Dedifferentiated amniotic fluid mesenchymal stem cell (primary cell): ENCODE data around the gene RASSF9.

ENCODE experiments used
- DNase-seq: peaks from one replicate; pipeline ENCODE4 v3.0.0-alpha.2; 2016; ENCODE audit errors: extremely low spot score

The RASSF9 gene

DNA sequence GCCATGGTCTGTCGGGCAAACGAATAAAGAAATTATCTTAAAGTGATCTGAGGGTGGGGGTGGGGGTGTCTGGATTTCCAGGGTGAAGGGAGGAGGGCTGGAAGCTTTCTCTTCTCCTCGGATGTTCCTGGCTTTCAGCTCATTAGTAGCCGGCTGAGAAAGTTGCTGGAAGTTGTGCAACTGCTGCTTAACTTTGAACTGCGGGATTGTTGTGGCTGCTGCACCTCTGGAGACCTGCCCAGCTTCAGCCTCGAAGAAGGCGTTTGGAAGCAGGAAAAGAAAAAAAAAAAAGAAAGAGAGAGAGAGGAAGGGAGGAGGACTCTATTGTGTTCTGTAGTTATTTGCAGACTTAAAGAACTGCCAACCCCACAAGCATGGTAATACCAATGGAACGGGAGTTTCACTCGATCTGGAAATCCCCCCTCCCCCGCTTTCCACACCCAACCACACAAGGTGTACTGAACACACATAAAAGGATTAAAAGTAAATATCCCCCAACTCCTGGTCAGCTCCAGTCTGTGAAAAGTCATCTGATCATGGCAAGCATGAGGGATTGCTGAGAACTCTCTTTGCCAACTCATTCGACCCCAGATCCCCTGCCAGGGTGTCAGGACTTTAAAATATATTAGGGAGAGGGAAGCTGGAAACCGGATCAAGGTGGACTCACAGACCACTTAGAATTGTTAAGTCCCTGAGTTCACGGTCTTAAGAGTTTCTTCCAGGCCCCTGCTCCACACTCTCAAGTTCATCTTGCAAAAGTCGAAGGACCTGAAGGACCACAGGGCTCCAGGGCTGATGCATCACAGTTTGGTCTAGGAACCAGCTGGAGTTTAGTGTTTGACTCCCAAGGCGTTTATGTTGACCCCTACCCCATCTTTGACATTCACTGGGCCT lies at the start of gene RASSF9:
Gene RASSF9, minus strand, starts transcription at position 213 of the 894 bp plus-strand sequence. Its CDS starts 208 bp downstream, at position 5.
- peak; percentile 87 for DNase-seq

- DNase-seq, result no peak
Observed at GRCh38 chr12:85883763-85884162, 47.6 kb upstream of the RASSF9 start.

GRCh38 chr12:85877459-85877858 lies 41.2 kb upstream of the RASSF9 start:
- no peak for DNase-seq

- no peak for DNase-seq
Observed at GRCh38 chr12:85874031-85874461, 37.8 kb upstream of the RASSF9 start, which contains the start of gene NTS. Gene NTS, plus strand, starts transcription at chr12:85874295. Its CDS starts 109 bp downstream, at chr12:85874404.

DNA sequence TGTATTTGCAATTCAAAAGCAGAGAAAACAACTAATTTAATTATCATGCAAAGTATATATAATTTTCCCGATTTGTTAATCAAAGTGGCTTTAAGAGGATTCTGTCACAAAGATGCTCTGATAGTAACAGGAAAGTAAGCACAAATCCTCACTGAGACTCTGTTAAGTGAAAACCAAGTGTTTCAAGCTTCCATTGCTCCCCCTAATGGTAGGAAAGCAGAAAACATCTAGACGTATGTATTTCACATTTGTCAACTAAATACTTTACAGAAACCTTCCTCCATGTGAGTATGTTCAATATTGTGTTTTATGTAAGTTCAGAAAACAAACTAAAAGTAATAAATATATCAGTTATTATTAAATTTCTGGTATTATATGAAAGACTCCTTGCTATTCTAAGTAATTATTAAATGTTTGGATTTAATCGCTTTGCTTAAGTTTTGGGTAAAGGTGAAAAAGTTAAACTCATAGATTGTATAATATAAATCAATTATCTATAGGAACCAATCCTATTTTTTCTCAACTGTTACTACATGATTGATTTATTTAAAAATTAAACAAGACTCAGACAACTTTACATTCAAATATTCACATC lies 36.4 kb upstream of the RASSF9 start:
- DNase-seq, result peak; percentile 80

DNA sequence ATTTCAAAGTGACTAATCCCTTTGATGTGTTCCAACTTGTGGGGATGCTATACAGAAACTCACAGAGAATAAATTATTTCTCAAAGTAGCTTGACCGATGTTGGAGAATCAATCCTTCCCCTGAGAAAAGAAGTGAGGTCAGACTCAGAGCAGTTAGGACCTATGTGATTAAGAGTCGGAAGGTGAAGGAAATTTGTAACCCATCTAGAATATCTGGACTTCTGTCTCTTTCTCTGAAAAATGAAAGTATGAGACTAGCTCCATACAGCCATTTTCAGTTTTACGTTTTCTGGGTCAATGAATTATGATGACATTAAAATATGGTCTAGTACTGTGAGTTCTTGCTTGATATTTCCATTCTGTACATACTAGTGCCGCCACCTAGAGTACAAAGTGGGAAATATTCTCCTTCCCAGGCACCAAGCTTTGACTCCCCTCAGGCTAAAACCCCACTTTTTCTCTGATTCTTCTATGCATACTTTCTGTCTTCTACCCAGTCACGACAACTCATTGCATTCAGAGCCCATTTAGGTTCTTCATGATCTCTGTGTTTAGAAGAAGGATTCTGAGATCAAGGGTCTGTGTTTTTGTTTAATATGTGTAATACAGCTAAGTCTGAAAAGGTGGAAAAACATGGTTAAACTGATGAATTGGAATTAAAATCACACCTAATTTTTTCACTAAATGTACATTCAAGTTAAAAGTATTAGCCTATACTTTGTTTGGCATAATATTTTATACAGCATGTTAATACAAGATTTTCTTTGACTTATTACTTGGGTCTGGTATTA lies 31.0 kb upstream of the RASSF9 start:
- DNase-seq, result peak; percentile 70

DNA sequence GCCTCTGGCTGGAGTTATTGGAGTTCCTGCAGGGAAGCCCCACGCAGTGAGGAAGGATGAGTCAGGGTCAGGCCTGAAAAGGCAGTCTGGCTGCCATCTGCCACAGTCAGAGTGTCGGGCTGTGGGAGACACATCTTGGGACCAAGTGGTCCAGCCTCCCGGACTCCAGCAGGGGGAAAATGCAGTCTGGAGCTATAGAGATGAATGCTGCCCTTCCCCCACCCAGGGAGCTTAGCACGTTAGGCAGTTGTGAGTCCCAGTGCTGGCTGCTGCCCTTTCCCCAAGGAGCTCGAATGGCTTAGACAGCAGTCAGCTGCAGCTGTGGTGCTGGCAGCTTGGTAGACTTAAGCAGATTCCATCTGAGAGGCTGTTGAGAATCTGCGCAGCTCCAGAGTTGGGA lies 29.7 kb upstream of the RASSF9 start:
- DNase-seq, result no peak

- no peak for DNase-seq
Observed at GRCh38 chr12:85856966-85857365, 20.8 kb upstream of the RASSF9 start.

DNA sequence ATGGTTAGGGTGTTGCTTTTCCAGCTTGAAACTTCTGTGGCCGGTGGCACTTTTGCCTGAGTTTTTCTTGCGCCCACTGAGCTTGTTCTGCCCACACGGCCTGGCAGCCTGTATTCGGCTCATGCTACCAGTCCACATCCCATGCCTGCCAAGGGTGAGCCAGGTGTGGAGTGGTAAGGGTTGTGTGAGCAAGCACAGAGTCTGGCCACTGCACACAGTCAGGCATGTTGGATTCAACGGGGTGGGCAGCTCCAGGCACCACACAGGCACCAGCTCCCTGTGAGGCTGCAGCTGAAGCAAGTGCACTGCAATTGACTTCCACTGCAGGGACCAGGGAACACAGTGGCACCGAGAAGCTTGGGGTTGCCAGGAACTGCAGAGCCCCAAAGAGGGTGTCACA lies 19.1 kb upstream of the RASSF9 start:
- DNase-seq, result no peak

- DNase-seq, result no peak
Observed at GRCh38 chr12:85849344-85849743, 13.1 kb upstream of the RASSF9 start.

DNA sequence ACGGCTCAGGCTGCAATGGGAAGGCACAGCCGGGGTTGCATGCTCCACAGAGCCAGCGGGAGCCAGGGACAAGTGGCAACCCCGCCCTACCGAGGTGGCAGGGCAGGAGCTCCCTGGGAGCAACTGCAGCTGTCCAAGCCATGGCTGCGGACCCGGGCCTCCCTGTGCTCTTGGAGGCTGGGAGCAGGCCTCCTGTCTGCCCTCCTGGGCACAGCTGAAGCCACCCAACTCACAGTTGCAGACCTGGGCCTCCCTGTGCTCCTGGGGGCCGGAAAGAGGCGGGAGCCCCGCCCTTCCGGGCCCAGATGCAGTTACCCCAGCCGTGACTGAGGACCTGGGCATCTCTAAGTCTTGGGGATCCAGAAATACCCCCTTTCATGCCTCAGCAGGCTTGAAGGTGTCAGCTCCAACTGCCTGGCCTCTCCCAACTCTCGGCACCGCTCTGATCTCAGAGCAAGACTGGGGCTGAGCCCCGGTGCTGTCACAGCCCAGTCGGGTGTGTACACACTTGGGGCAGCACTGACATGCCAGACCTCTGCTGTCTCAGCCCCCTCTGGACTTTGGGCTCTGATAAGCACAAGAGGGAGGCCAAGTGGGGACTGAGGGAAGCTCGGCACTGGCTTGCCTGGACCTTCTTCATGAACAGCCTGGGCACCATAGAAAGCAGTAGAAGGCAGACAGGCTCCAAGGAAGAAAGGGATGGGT lies 7.5 kb upstream of the RASSF9 start:
- DNase-seq, result no peak

DNA sequence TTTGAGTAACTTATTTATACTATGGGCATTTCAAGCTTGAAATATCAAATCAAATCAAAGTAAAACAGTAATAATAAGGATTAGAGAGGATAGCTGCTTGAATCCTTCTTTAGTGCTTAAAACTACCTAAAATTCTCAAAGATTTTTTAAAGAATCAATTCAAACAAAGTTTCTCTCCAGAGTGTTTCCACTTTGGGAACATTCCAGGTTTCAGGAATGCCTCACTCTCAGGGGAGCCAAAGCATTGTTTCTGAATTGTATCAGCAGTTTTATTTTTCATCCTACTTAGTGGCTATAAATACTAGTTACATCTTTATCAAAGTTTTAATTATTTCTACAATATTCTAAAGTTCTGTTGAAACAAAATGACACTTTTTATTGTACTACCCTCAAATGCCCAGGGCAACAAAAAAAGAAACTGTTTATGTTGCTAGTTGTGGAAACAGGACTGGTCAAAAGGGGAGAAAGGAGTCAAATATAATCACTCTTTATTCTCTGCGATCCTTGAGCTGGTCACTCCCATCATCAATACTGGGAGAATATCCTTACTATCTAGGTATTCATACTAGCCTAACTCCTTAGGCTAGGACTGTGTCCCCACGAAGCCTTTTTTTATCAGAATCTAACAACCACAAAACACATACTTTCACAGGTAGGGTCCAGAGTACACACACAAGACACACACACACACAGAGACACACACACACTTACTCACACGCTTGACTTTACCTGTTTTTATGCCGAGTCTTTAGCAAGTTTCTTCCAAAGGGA lies 598 bp downstream of the RASSF9 start:
- peak; percentile 48 for DNase-seq

- peak; percentile 61 for DNase-seq
Observed at GRCh38 chr12:85834378-85834777, 1.8 kb downstream of the RASSF9 start.

GRCh38 chr12:85833579-85833978 lies 2.6 kb downstream of the RASSF9 start:
- DNase-seq, result no peak

DNA sequence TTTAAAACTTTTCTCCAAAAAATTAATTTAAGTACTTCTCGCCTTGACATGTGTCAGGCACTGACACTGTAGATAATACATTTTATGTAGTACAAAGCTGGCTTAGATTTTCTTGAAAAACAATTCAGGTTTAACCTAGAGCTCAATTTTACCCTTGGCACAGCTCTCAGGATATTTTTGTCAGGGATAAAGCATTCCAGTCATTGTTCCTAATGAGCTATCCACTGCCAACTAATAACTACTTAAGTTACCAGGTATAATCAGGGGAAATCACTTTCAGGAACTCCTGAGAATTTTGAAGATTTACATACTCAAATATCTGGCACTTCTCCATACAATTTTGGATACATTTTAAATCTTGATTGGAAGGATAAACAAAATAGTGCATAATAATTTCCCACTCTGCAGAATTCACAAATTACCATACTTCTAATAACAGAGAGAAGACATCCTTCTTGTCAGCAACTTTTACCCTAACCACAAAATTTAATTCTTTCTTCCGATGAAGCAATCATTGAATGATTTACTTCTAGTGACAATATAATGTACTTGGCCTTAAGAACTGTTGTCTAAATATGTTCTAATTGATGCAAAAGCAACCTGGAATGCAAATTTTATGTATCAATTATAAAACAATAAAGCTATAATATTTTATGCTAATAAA lies 4.8 kb downstream of the RASSF9 start:
- DNase-seq, result no peak

DNA sequence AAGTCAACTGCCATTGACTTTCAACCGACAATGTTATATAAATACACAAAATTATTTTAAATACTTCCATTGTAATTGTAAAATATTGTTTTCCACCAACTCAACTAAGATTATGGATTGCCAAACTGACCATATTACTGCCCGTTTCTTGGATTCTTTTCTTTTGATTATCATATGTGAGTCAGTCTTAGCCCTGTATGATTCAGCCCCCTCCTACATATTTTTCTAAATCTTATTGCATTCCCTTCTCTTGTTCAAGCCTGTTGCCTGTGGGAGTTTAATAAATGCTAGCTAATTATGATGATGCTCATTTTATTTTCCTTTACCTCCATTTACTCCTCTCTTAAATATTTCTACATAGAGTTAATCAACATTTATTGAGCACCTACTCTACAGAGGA lies 6.8 kb downstream of the RASSF9 start:
- DNase-seq, result peak; percentile 46

- DNase-seq, result no peak
Observed at GRCh38 chr12:85828576-85828975, 7.6 kb downstream of the RASSF9 start.

DNA sequence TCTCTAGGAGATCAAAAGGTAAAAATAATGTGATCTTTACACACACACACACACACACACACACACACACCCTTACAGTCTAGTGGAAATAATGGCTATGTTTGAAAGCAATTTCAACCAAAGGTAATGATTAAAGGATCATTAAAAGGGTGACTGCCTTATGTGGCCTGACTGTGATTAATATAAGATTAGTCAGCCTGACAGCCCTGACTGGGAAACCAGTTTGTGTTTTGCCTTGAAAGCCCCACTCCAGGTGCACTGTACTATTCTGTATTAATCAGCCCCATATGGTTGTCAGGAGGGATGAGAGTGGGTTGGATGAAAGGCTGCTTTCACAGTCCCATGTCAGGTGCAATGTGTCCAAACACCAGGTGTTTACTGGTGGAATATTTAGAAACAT lies 10.5 kb downstream of the RASSF9 start:
- DNase-seq, result no peak

GRCh38 chr12:85823436-85824180 lies 12.6 kb downstream of the RASSF9 start:
- no peak for DNase-seq

DNA sequence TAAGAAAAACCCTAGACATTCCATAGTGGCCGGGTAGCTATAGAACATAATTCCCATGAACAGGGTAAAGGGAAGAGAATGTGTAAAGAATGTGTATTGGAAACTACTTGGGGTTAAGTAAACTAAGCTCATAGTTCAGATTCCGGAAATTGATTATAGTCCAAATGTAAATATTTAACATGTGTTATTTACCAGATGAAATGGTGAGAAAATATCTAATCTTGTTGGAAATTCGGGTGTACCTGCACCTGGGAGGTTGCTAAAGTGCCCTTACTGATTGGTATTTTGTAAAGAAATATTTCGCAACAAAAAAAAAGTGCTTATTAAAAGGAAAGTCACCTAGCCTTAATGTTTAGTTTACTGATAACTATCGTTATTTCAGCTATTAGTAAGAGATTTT lies 14.4 kb downstream of the RASSF9 start:
- no peak for DNase-seq
